ENCODE measurements around the gene HPSE.

HPSE gene

GRCh38 chr4:83247415-83248357, 87.0 kb downstream of the HPSE start:
- DNase-seq: no peak
